ENCODE measurements around the gene CCNYL1. TPM values are rescaled to one million over a fixed set of nuclear protein-coding genes. Genes with fewer than 3 reads are reported as not detected.
"Not testable (repeated sequence)": the region's sequence is repeated elsewhere in the genome, so short reads cannot be mapped to it uniquely, and the experiment has no call there.

Gene CCNYL1
- 4.0 TPM for total RNA-seq

GRCh38 chr2:207710814-207711740 is at the start of gene CCNYL1:
CCNYL1 (plus strand) TSS chr2:207711640; CDS start chr2:207711897, 257 bp downstream.
- peak; percentile 91 to 99 (median 99) for DNase-seq (ENCODE audit: low read depth in 2 of 3, low spot score in 2 of 3)

- peak in 2 of 3 donors; percentile 55 for DNase-seq (ENCODE audit: low read depth in 2 of 3, low spot score in 2 of 3)
These were observed 49.2 kb upstream of the CCNYL1 start for GRCh38 chr2:207662203-207662602.

GRCh38 chr2:207663870-207664545 is 47.4 kb upstream of the CCNYL1 start:
- DNase-seq (ENCODE audit: low read depth in 2 of 3, low spot score in 2 of 3) = no peak

- no peak for DNase-seq (ENCODE audit: low read depth in 2 of 3, low spot score in 2 of 3)
These were observed 40.6 kb upstream of the CCNYL1 start for GRCh38 chr2:207670887-207671286.

- DNase-seq (ENCODE audit: low read depth in 2 of 3, low spot score in 2 of 3) = no peak
These were observed 38.0 kb upstream of the CCNYL1 start for GRCh38 chr2:207673431-207673830.

GRCh38 chr2:207674266-207674774 is 37.1 kb upstream of the CCNYL1 start:
- DNase-seq (ENCODE audit: low read depth in 2 of 3, low spot score in 2 of 3) = no peak

- no peak for DNase-seq (ENCODE audit: low read depth in 2 of 3, low spot score in 2 of 3)
These were observed 36.6 kb upstream of the CCNYL1 start for GRCh38 chr2:207674826-207675225.

GRCh38 chr2:207676827-207677354 is 34.5 kb upstream of the CCNYL1 start:
- DNase-seq (ENCODE audit: low read depth in 2 of 3, low spot score in 2 of 3) = peak in 1 of 3 donors; percentile 3

GRCh38 chr2:207681431-207681830 is 30.0 kb upstream of the CCNYL1 start:
- DNase-seq (ENCODE audit: low read depth in 2 of 3, low spot score in 2 of 3) = no peak

- no peak for DNase-seq (ENCODE audit: low read depth in 2 of 3, low spot score in 2 of 3)
These were observed 28.9 kb upstream of the CCNYL1 start for GRCh38 chr2:207682557-207682956.

- DNase-seq (ENCODE audit: low read depth in 2 of 3, low spot score in 2 of 3) = no peak
These were observed 28.0 kb upstream of the CCNYL1 start for GRCh38 chr2:207683438-207683837.

- no peak for DNase-seq (ENCODE audit: low read depth in 2 of 3, low spot score in 2 of 3)
These were observed 27.4 kb upstream of the CCNYL1 start for GRCh38 chr2:207683879-207684627.

- no peak for DNase-seq (ENCODE audit: low read depth in 2 of 3, low spot score in 2 of 3)
These were observed 24.6 kb upstream of the CCNYL1 start for GRCh38 chr2:207686812-207687211.

GRCh38 chr2:207688597-207688996 is 22.8 kb upstream of the CCNYL1 start:
- no peak for DNase-seq (ENCODE audit: low read depth in 2 of 3, low spot score in 2 of 3)

- DNase-seq (ENCODE audit: low read depth in 2 of 3, low spot score in 2 of 3) = not testable (repeated sequence)
These were observed 20.5 kb upstream of the CCNYL1 start for GRCh38 chr2:207690845-207691461.

GRCh38 chr2:207692206-207693065 is 19.0 kb upstream of the CCNYL1 start:
- peak; percentile 19 to 58 (median 37) for DNase-seq (ENCODE audit: low read depth in 2 of 3, low spot score in 2 of 3)

- DNase-seq (ENCODE audit: low read depth in 2 of 3, low spot score in 2 of 3) = no peak
These were observed 17.7 kb upstream of the CCNYL1 start for GRCh38 chr2:207693641-207694249.

GRCh38 chr2:207694811-207695281 is 16.6 kb upstream of the CCNYL1 start:
- DNase-seq (ENCODE audit: low read depth in 2 of 3, low spot score in 2 of 3) = no peak

- DNase-seq (ENCODE audit: low read depth in 2 of 3, low spot score in 2 of 3) = no peak
These were observed 16.1 kb upstream of the CCNYL1 start for GRCh38 chr2:207695293-207695692.

Measured in hematopoietic multipotent progenitor cell (in vitro differentiated cells).